ENCODE results near the gene EFCAB5.

DNA sequence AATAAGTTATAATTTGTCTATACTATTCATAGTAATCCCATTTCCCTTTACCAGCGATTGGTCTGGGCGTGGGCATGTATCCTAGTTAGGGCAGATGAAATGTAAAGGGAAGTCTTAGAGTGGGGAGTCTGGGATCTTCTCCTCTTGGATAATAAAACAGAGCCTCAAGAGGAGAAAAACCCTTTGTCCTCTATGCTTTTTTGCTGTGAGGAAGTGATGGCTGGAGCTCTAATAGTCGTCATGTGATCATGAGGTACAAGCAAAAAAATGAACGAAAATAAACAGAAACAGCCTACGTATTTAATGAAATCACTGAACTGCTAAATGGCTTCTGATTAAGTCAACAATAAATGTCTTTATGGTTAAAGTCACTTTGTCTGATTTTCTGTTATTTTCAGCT is 26.8 kb downstream of the EFCAB5 start:
- TF ChIP-seq POLR2A (IDR thresholded peaks at IDR 0.05; ENCODE audit: low read length) (no peak), GATA1 (IDR thresholded peaks at IDR 0.05; ENCODE audit: low read depth, low read length) (no peak)

Data from erythroblast (primary cell).